H1 (cell line): ENCODE data around the gene UNC119B. TPM values are rescaled to one million over a fixed set of nuclear protein-coding genes. Genes with fewer than 3 reads are reported as not detected.

Experiments used
- CTCF ChIA-PET: fragments of 300-600 bp; sonication (Branson Sonifier 250); formaldehyde crosslinking; loops from one replicate; lab custom pipeline; 2021; ENCODE audit not compliant: partially characterized antibody; lab: Charles Lee
- POLR2A ChIA-PET: fragments of 300-600 bp; sonication (Branson Sonifier 250); formaldehyde crosslinking; loops from one replicate; lab custom pipeline; 2021; ENCODE audit warnings: inconsistent platforms; ENCODE audit not compliant: partially characterized antibody; lab: Charles Lee
- DNase-seq, 2 experiments: peaks; one replicate each; pipeline versions ENCODE4 v3.0.0 to v3.0.0-alpha.2; 2010 to 2022; ENCODE audit warnings: low spot score in 2 of 2, low read depth in 1 of 2, mixed read lengths in 1 of 2
- FAIRE-seq: peaks from 2 replicates; lab custom pipeline; 2011; peaks lifted over from hg19 to GRCh38; lab: Jason Lieb, UNC
- H2AFZ ChIP-seq: 2 replicates; pipeline ENCODE4 v1.8.1; 2012; ENCODE audit warnings: low read length, inconsistent platforms
- H2AK5ac ChIP-seq: 2 replicates; pipeline ENCODE4 v1.6.1; 2013; ENCODE audit warnings: low read depth, low read length
- H2BK120ac ChIP-seq: replicated peaks from 2 replicates; pipeline ENCODE3; 2013; ENCODE audit warnings: low read depth, low read length, inconsistent platforms
- H2BK12ac ChIP-seq: 2 replicates; pipeline ENCODE4 v1.6.1; 2013; ENCODE audit warnings: low read depth, low read length
- H2BK15ac ChIP-seq: 2 replicates; pipeline ENCODE4 v1.6.1; 2013; ENCODE audit warnings: low read length
- H2BK20ac ChIP-seq: 2 replicates; pipeline ENCODE4 v1.6.1; 2013; ENCODE audit warnings: low read length
- H2BK5ac ChIP-seq: 2 replicates; pipeline ENCODE4 v1.6.1; 2013; ENCODE audit warnings: low read depth, low read length
- H3K14ac ChIP-seq: 2 replicates; pipeline ENCODE4 v1.6.1; 2013; ENCODE audit warnings: inconsistent platforms; ENCODE audit not compliant: insufficient read length
- H3K18ac ChIP-seq: 2 replicates; pipeline ENCODE4 v1.6.1; 2013; ENCODE audit warnings: low read length; ENCODE audit errors: extremely low read depth
- H3K23ac ChIP-seq: 2 replicates; pipeline ENCODE4 v1.6.1; 2013; ENCODE audit warnings: inconsistent platforms; ENCODE audit not compliant: insufficient read length
- H3K23me2 ChIP-seq: 2 replicates; pipeline ENCODE4 v1.6.1; 2013; ENCODE audit warnings: low read depth, low read length
- H3K27ac ChIP-seq: 2 replicates; pipeline ENCODE4 v1.6.1; 2011; ENCODE audit warnings: low read depth, low read length, inconsistent platforms
- H3K27me3 ChIP-seq, 4 experiments: replicated peaks in 1 of 4; 1 replicate in 1 of 4; 2 replicates in 3 of 4; pipeline versions ENCODE4 v1.6.1 to v1.8.1; 2011 to 2013; ENCODE audit warnings: low read length in 3 of 4, mild to moderate bottlenecking in 3 of 4, inconsistent platforms in 2 of 4, mixed read lengths in 2 of 4, moderate library complexity in 1 of 4; ENCODE audit not compliant: control insufficient read depth in 3 of 4, insufficient read depth in 3 of 4; ENCODE audit errors: extremely low read depth in 1 of 4
- H3K36me3 ChIP-seq, 4 experiments: 2 replicates each; pipeline versions ENCODE4 v1.6.1 to v1.8.1; 2011 to 2013; ENCODE audit warnings: mild to moderate bottlenecking in 4 of 4, low read length in 3 of 4, moderate library complexity in 2 of 4, control low read depth in 1 of 4, inconsistent platforms in 1 of 4; ENCODE audit not compliant: insufficient read depth in 4 of 4, control insufficient read depth in 2 of 4
- H3K4ac ChIP-seq: replicated peaks from 2 replicates; pipeline ENCODE3; 2013; ENCODE audit warnings: low read length, low read depth, mixed read lengths, inconsistent platforms; ENCODE audit not compliant: insufficient read length
- H3K4me1 ChIP-seq, 4 experiments: replicated peaks in 1 of 4; 1 replicate in 1 of 4; 2 replicates in 3 of 4; pipeline versions ENCODE4 v1.6.1 to v1.8.1; 2011 to 2013; ENCODE audit warnings: low read length in 3 of 4, inconsistent platforms in 2 of 4, mixed read lengths in 1 of 4; ENCODE audit not compliant: insufficient read depth in 4 of 4, control insufficient read depth in 3 of 4
- H3K4me2 ChIP-seq, 2 experiments: 2 replicates each; pipeline versions ENCODE4 v1.6.1 to v1.8.1; 2011 to 2013; ENCODE audit warnings: low read depth in 2 of 2, low read length in 2 of 2, control low read depth in 1 of 2, inconsistent platforms in 1 of 2, mild to moderate bottlenecking in 1 of 2; ENCODE audit not compliant: insufficient read depth in 1 of 2
- H3K4me3 ChIP-seq, 4 experiments: fragments of 200-600, 300-600 bp in 1 of 4; sonication (generic), shearing (Covaris generic), sonication (Bioruptor Twin) in 1 of 4; 2 replicates each; pipeline versions ENCODE4 v1.5.1 to v1.8.1; 2011 to 2016; ENCODE audit warnings: low read length in 4 of 4, low read depth in 3 of 4, control low read depth in 2 of 4, inconsistent platforms in 2 of 4, mild to moderate bottlenecking in 2 of 4, mixed read lengths in 1 of 4, moderate library complexity in 1 of 4; ENCODE audit not compliant: insufficient read depth in 2 of 4; ENCODE audit errors: extremely low read depth in 1 of 4
- H3K56ac ChIP-seq: replicated peaks from 2 replicates; pipeline ENCODE3; 2013; ENCODE audit warnings: low read depth, mild to moderate bottlenecking, mixed read lengths, low read length, inconsistent platforms; ENCODE audit not compliant: insufficient read length
- H3K79me1 ChIP-seq: 2 replicates; pipeline ENCODE4 v1.6.1; 2013; ENCODE audit warnings: low read depth, low read length, control low read depth
- H3K79me2 ChIP-seq, 2 experiments: 2 replicates each; pipeline versions ENCODE4 v1.6.1 to v1.8.1; 2012 to 2013; ENCODE audit warnings: low read length in 2 of 2, mild to moderate bottlenecking in 2 of 2, inconsistent platforms in 1 of 2; ENCODE audit not compliant: insufficient read depth in 2 of 2, control insufficient read depth in 1 of 2
- H3K9ac ChIP-seq, 4 experiments: replicated peaks in 1 of 4; 1 replicate in 1 of 4; 2 replicates in 3 of 4; pipeline versions ENCODE4 v1.6.1 to v1.8.1; 2011 to 2013; ENCODE audit warnings: low read depth in 3 of 4, low read length in 3 of 4, control low read depth in 2 of 4, mild to moderate bottlenecking in 2 of 4, moderate library complexity in 2 of 4, inconsistent platforms in 1 of 4; ENCODE audit errors: extremely low read depth in 1 of 4
- H3K9me3 ChIP-seq, 2 experiments: 2 replicates each; pipeline versions ENCODE4 v1.6.1 to v1.8.1; 2012 to 2013; ENCODE audit warnings: mild to moderate bottlenecking in 2 of 2, moderate library complexity in 2 of 2, control low read depth in 1 of 2, inconsistent platforms in 1 of 2, low read depth in 1 of 2, low read length in 1 of 2, mixed read lengths in 1 of 2; ENCODE audit not compliant: insufficient read depth in 2 of 2
- H4K20me1 ChIP-seq, 2 experiments: replicated peaks in 1 of 2; 2 replicates each; pipeline versions ENCODE3 to v1.8.1; 2011 to 2013; ENCODE audit warnings: inconsistent platforms in 2 of 2, low read length in 2 of 2, mild to moderate bottlenecking in 1 of 2; ENCODE audit not compliant: insufficient read depth in 2 of 2, control insufficient read depth in 1 of 2
- H4K5ac ChIP-seq: 2 replicates; pipeline ENCODE4 v1.6.1; 2013; ENCODE audit warnings: low read length, low read depth, mixed read lengths, inconsistent platforms; ENCODE audit not compliant: insufficient read length
- H4K8ac ChIP-seq: 2 replicates; pipeline ENCODE4 v1.8.0; 2013; ENCODE audit warnings: mild to moderate bottlenecking, moderate library complexity, low read length, inconsistent platforms; ENCODE audit not compliant: insufficient read depth; ENCODE audit errors: extremely low read depth
- H4K91ac ChIP-seq: replicated peaks from 2 replicates; pipeline ENCODE3; 2013; ENCODE audit warnings: low read length, mixed read lengths, inconsistent platforms; ENCODE audit not compliant: insufficient read length
- CEBPB ChIP-seq: IDR thresholded peaks from 2 replicates; pipeline ENCODE4 v1.6.1; 2012; ENCODE audit warnings: low read depth, low read length
- EP300 ChIP-seq, 2 experiments: IDR thresholded peaks; 1 replicate in 1 of 2; 2 replicates in 1 of 2; pipeline ENCODE4 v1.6.1; 2011 to 2012; ENCODE audit warnings: low read depth in 2 of 2, low read length in 2 of 2, mild to moderate bottlenecking in 2 of 2, borderline replicate concordance in 1 of 2, inconsistent platforms in 1 of 2, moderate library complexity in 1 of 2
- KDM4A ChIP-seq: IDR thresholded peaks from one replicate; pipeline ENCODE4 v1.7.1; 2012; ENCODE audit warnings: low read depth, mild to moderate bottlenecking, moderate library complexity, low read length, inconsistent platforms; ENCODE audit not compliant: severe bottlenecking
- NRF1 ChIP-seq: IDR thresholded peaks from 2 replicates; pipeline ENCODE4 v1.6.1; 2011; ENCODE audit warnings: mild to moderate bottlenecking, low read depth, low read length, improper control_type of control experiment
- POLR2AphosphoS5 ChIP-seq: IDR thresholded peaks from 2 replicates; pipeline ENCODE4 v1.6.1; 2011; ENCODE audit warnings: low read depth, low read length
- POU5F1 ChIP-seq: IDR thresholded peaks from 2 replicates; pipeline ENCODE4 v1.6.1; 2011; ENCODE audit warnings: low read depth, mild to moderate bottlenecking, low read length, moderate library complexity
- RAD21 ChIP-seq, 2 experiments: IDR thresholded peaks in 1 of 2; conservative IDR thresholded peaks in 1 of 2; 2 replicates each; pipeline ENCODE4 v1.6.1; 2011; ENCODE audit warnings: low read depth in 2 of 2, low read length in 2 of 2, improper control_type of control experiment in 1 of 2, inconsistent platforms in 1 of 2, mild to moderate bottlenecking in 1 of 2, moderate library complexity in 1 of 2
- RBBP5 ChIP-seq: IDR thresholded peaks from 2 replicates; pipeline ENCODE4 v1.7.1; 2012; ENCODE audit warnings: low read depth, mild to moderate bottlenecking, inconsistent platforms, low read length, moderate library complexity, borderline replicate concordance
- SRF ChIP-seq: IDR thresholded peaks from 2 replicates; pipeline ENCODE4 v1.6.1; 2011; ENCODE audit warnings: mild to moderate bottlenecking, low read depth, low read length, moderate library complexity
- SUZ12 ChIP-seq: fragments of 200-600 bp; sonication (generic); IDR thresholded peaks from 2 replicates; pipeline ENCODE4 v1.6.1; 2012; ENCODE audit warnings: mild to moderate bottlenecking, inconsistent platforms, low read length, moderate library complexity, mixed read lengths
- TBP ChIP-seq: IDR thresholded peaks from 2 replicates; pipeline ENCODE4 v1.6.1; 2011; ENCODE audit warnings: low read depth, low read length, improper control_type of control experiment
- TEAD4 ChIP-seq: IDR thresholded peaks from 2 replicates; pipeline ENCODE4 v1.6.1; 2012; ENCODE audit warnings: low read depth, low read length, inconsistent platforms, mixed read lengths
- WGBS, 2 experiments: shearing (Covaris generic) in 1 of 2; methylation state at CpG; one replicate each; pipeline versions ENCODE4 v1.1.6 to v1.1.7; 2013 to 2015; ENCODE audit warnings: low lambda C conversion rate in 2 of 2, mixed read lengths in 2 of 2, inconsistent platforms in 1 of 2, low coverage in 1 of 2, missing lambda C conversion rate in 1 of 2; ENCODE audit not compliant: insufficient replicate concordance in 2 of 2, insufficient coverage in 1 of 2, insufficient read length in 1 of 2; ENCODE audit errors: extremely low coverage in 1 of 2, missing lambda C conversion rate in 1 of 2; 5-methylcytosine and 5-hydroxymethylcytosine counted together
- polyA plus RNA-seq, 7 experiments: library from polyadenylated mRNA; depleted of rRNA in 3 of 7; stranded (reverse) in 5 of 7; unstranded in 2 of 7; fragments of >200 nt in 5 of 7; fragments of 200-250 nt in 2 of 7; gene quantifications; 1 replicate in 5 of 7; 2 replicates in 1 of 7; 4 replicates in 1 of 7; pipeline versions ENCODE4 v1.2.1 to v1.2.3, GENCODE V29; 2011 to 2013; ENCODE audit warnings: missing spikeins in 2 of 7, mixed read lengths in 2 of 7
- total RNA-seq: library from RNA; stranded (reverse); fragmentation: NEBNext Ultra II Directional; extraction: Animal tissue kit (Norgen Biotek cat#: 25700); gene quantifications from 2 replicates; pipeline ENCODE4 v1.2.1, GENCODE V29; 2021

Gene UNC119B
- total and polyA plus RNA-seq, 2 of the 8 experiments (the other 6 are each of a cell fraction or from before 2014, with no cell fraction given): 40.5 to 50.1 TPM

DNA sequence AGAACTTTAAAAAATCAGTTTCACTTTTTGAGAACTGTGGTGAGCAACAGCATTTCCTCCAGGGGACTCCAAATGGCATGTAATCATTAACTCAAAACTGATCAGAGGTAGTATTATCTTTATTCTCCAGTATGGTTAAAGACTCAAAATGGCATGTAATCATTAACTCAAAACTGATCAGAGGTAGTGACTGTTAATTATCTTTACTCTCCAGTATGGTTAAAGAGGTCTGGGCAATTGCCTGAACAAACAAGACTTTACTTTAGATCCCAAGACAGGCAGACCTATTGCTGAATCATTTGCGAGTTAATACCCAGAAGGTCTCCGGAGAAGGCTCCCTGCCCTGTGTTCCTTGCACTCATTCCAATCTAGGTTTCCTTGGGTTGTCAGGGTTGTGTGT lies 8.8 kb downstream of the UNC119B start:
- Histone ChIP-seq H3K27me3 (no peaks in the 10 kb centered on the region), H3K27ac (no peak overlapping the region), H4K91ac (no peak overlapping the region), H4K5ac (no peak overlapping the region), H3K4me1 (no peaks in the 10 kb centered on the region), H2BK15ac (no peak overlapping the region), H2BK20ac (no peak overlapping the region), H2AK5ac (no peak overlapping the region), H3K56ac (no peak overlapping the region), H2BK5ac (no peak overlapping the region), H4K8ac (no peak overlapping the region), H3K4me3 (no peak overlapping the region), H3K4ac (no peak overlapping the region), H2BK120ac (no peak overlapping the region), H3K4me2 (no peak overlapping the region), H3K18ac (no peak overlapping the region), H3K79me1 (0 out of 2 replicates have a peak, but pooled peaks cover 5% of the 10 kb centered on the region), H2AFZ (no peak overlapping the region), H4K20me1 (peaks cover under 1 to 8% of the 10 kb centered on the region in 2 experiments), H3K9me3 (no peaks in the 10 kb centered on the region), H3K9ac (no peak overlapping the region), H3K23me2 (no peaks in the 10 kb centered on the region), H3K79me2 (peaks cover 0 to 4% of the 10 kb centered on the region in 2 experiments; a peak in 1 of 4 replicates), H3K23ac (no peak overlapping the region), H3K36me3 (peaks cover 45 to 84% (median 74%) of the 10 kb centered on the region in 4 experiments), H2BK12ac (no peak overlapping the region), H3K14ac (no peak overlapping the region)
- ChIA-PET CTCF (interaction anchor here (2.2 kb wide), 1 partner anchor 70 kb away, joined by 9 read pairs; no protein-coding TSS in a partner anchor), POLR2A (no interaction called here)
- FAIRE-seq: no peak
- no peak for DNase-seq
- 84% methylated on average over 2 of the region's 2 CpGs; no CpG with 5 or more reads in 1 of the 2 experiments for WGBS, 2 experiments
- TF ChIP-seq POU5F1 (no peak), NRF1 (no peak), EP300 (IDR thresholded peaks at IDR 0.05; ENCODE audit: borderline replicate concordance in 1 of 2, low read depth in 2 of 2, low read length in 2 of 2) (no peak), POLR2AphosphoS5 (no peak), CEBPB (no peak), TBP (no peak), SRF (no peak), TEAD4 (no peak), SUZ12 (no peak), RAD21 (IDR thresholded peaks at IDR 0.05 in 1 of 2, conservative IDR thresholded peaks at IDR 0.05 in 1 of 2; ENCODE audit: low read depth in 2 of 2, low read length in 2 of 2) (no peak), RBBP5 (no peak), KDM4A (no peak)
